Activated CD4-positive, alpha-beta T cell treated with anti-CD3 and anti-CD28 coated beads, Interleukin-2, amount 50 U/mL, for 16 hours (primary cell): ENCODE data around the gene CCR7.

Source experiments
- DNase-seq: peaks from one replicate; pipeline ENCODE4 v3.0.0-alpha.2; 2020

The CCR7 gene

GRCh38 chr17:40564883-40565768 is at the start of gene CCR7:
TSS of gene CCR7 (minus strand) at chr17:40565472. CDS start at chr17:40565409, 63 bp downstream.
- DNase-seq, result peak; percentile 92

- no peak for DNase-seq
Observed at GRCh38 chr17:40614431-40615067, 49.3 kb upstream of the CCR7 start.

- DNase-seq, result no peak
Observed at GRCh38 chr17:40613467-40614154, 48.3 kb upstream of the CCR7 start.

- DNase-seq, result no peak
Observed at GRCh38 chr17:40612599-40613244, 47.5 kb upstream of the CCR7 start.

- DNase-seq, result no peak
Observed at GRCh38 chr17:40611840-40612474, 46.7 kb upstream of the CCR7 start.

GRCh38 chr17:40610359-40610758 is 45.1 kb upstream of the CCR7 start:
- DNase-seq, result peak; percentile 67

- DNase-seq, result peak; percentile 77
Observed at GRCh38 chr17:40608061-40608581, 42.8 kb upstream of the CCR7 start.

GRCh38 chr17:40607641-40608040 is 42.4 kb upstream of the CCR7 start:
- peak; percentile 44 for DNase-seq

GRCh38 chr17:40606548-40607353 is 41.5 kb upstream of the CCR7 start:
- DNase-seq, result no peak

GRCh38 chr17:40605306-40605705 is 40.0 kb upstream of the CCR7 start:
- DNase-seq, result peak; percentile 43

- DNase-seq, result no peak
Observed at GRCh38 chr17:40604327-40605080, 39.2 kb upstream of the CCR7 start.

- DNase-seq, result peak; percentile 83
Observed at GRCh38 chr17:40602445-40603443, 37.5 kb upstream of the CCR7 start.

GRCh38 chr17:40600486-40601046 is 35.3 kb upstream of the CCR7 start:
- DNase-seq, result no peak

GRCh38 chr17:40599468-40599763 is 34.1 kb upstream of the CCR7 start:
- no peak for DNase-seq

GRCh38 chr17:40598619-40599467 is 33.6 kb upstream of the CCR7 start:
- peak; percentile 83 for DNase-seq

GRCh38 chr17:40598301-40598618 is 33.0 kb upstream of the CCR7 start:
- DNase-seq, result no peak

GRCh38 chr17:40597556-40598300 is 32.5 kb upstream of the CCR7 start:
- no peak for DNase-seq

- no peak for DNase-seq
Observed at GRCh38 chr17:40597156-40597555, 31.9 kb upstream of the CCR7 start.
